IPS-15b (cell line): ENCODE results near the gene HK1.
"Not testable (repeated sequence)": the region's sequence is repeated elsewhere in the genome, so short reads cannot be mapped to it uniquely, and the experiment has no call there.

Source experiments
- H3K27me3 ChIP-seq: one replicate; pipeline ENCODE4 v1.6.1; 2013; ENCODE audit warnings: low read length; ENCODE audit not compliant: control insufficient read depth, insufficient read depth
- H3K36me3 ChIP-seq: one replicate; pipeline ENCODE4 v1.6.1; 2013; ENCODE audit warnings: low read length; ENCODE audit not compliant: control insufficient read depth, insufficient read depth
- H3K4me1 ChIP-seq: one replicate; pipeline ENCODE4 v1.6.1; 2013; ENCODE audit warnings: mild to moderate bottlenecking, low read length; ENCODE audit not compliant: control insufficient read depth, insufficient read depth
- H3K4me3 ChIP-seq: one replicate; pipeline ENCODE4 v1.5.1; 2013; ENCODE audit warnings: low read depth, low read length
- H3K9ac ChIP-seq: one replicate; pipeline ENCODE4 v1.6.1; 2013; ENCODE audit warnings: low read depth, mild to moderate bottlenecking, low read length
- H3K9me3 ChIP-seq: one replicate; pipeline ENCODE4 v1.6.1; 2013; ENCODE audit warnings: mild to moderate bottlenecking, low read length; ENCODE audit not compliant: control insufficient read depth, insufficient read depth

The HK1 gene

DNA sequence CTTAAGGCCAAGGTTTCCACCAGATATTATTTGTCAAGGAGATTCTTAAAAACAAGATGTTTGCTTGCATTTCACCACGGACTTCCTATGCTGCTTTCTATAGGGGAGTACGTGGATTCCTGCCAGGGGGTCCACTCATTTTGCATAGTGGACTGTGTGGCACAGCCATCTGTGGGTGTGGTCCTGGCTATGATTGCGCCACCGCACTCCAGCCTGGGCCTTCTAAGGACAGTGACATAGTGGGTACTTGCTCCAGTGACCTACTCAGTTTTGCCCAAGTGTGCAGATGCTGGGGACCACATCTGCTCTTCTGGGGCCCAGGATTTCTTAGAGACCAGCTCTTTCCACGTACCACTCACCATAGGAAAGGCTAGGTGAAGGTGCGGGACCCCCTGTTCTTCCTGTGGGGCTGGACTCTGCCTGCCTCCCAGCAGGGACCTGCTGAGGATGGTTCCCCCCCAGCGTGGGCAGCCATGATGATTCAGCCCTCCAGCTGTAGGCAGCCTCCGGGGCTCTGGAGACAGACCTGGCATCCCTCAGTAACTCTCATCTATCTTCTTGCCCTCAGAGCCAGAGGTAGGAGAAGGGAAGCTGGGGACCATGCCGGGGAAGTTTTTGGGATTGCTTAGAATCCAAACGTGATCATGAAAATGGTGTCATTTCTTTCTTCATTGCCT lies 42.9 kb downstream of the HK1 start:
- Histone ChIP-seq H3K4me3 (peak overlapping the region; percentile 44), H3K36me3 (no peaks in the 10 kb centered on the region), H3K27me3 (no peaks in the 10 kb centered on the region), H3K9ac (no peak overlapping the region), H3K9me3 (no peaks in the 10 kb centered on the region), H3K4me1 (peaks cover 10% of the 10 kb centered on the region)

DNA sequence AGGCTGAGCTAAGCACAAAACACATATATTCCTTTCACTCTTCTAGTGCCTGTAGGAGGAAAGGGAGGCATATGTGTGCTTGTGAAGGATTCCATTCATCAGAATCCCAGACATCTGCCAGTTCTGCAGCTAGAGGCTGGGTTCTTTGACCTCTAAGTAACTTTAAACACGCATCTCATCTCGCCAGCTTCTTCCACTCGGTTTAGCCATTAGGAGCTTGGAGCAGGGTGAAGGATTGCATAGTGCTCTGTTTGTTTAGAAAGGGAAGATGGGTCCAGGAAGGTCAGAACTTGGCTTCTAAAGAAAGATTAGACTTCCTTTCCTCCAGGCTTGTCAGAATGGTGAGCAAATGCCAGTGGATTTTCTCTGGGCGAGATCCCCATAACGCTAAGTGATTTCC lies 43.6 kb downstream of the HK1 start:
- Histone ChIP-seq H3K9ac (no peak overlapping the region), H3K27me3 (no peaks in the 10 kb centered on the region), H3K4me3 (no peak overlapping the region), H3K36me3 (no peaks in the 10 kb centered on the region), H3K9me3 (no peaks in the 10 kb centered on the region), H3K4me1 (peaks cover 15% of the 10 kb centered on the region)

DNA sequence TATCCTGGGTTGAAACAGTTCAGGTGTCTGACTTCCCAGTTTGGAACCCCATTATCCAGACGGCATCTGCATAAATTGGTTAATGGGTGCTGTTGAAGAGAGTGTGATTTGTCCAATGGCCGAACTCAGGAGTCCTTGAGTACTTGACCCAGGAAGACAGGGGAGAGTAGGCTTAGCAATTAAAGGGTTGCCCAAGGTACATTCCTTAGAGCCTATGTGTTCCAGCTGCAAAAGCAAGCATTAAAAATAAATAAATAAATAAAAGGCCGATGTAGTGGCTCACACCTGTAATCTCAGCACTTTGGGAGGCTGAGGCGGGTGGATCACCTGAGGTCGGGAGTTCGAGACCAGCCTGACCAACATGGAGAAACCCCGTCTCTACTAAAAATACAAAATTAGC lies 44.0 kb downstream of the HK1 start:
- H3K36me3 ChIP-seq, H3K27me3 ChIP-seq, H3K9ac ChIP-seq, H3K4me3 ChIP-seq, H3K9me3 ChIP-seq: not testable (repeated sequence)
- H3K4me1 ChIP-seq: peaks cover 16% of the 10 kb centered on the region

DNA sequence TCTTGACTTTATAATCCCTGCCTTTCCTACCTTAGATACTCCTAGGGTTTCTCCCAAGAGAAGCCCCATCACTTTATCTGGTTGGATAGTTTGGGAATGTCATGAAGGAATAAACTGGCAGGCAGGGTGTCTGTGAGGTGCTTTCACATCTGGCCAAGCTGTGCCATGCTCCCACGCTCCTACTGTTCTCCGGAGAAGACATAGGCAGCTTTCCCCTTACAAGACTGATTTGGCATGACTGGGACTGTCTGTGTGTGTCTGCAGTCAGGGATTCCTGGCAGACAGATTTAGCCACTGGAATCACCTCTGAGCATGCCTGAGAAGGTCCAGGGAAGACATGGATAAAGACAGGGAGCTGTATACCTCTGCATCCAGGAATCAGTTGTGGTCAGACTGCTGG lies 45.3 kb downstream of the HK1 start:
- Histone ChIP-seq H3K27me3 (no peaks in the 10 kb centered on the region), H3K4me3 (no peak overlapping the region), H3K9ac (no peak overlapping the region), H3K9me3 (no peaks in the 10 kb centered on the region), H3K36me3 (no peaks in the 10 kb centered on the region), H3K4me1 (peaks cover 25% of the 10 kb centered on the region)

DNA sequence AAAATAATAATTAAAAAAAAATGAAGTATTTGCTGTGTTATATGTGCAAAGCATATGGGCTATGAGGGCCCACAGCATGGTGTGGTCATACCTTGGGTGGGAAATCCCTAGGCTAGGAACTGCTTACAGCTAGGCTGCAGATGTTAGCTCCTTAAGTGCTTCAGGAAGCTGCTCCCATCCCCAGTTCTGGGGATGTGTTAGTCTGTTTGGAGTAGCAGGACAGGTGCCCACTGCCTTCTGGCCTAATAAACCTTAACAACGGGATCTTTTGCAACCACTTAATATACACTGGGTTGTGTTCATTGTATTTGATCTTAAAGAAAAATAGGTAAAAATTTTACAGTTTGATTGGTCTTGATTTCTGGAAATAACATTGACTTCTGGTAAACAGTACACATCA lies 46.3 kb downstream of the HK1 start:
- H3K27me3 ChIP-seq: no peaks in the 10 kb centered on the region
- no peak overlapping the region for H3K9ac ChIP-seq
- no peak overlapping the region for H3K4me3 ChIP-seq
- H3K9me3 ChIP-seq: no peaks in the 10 kb centered on the region
- H3K4me1 ChIP-seq: peaks cover 32% of the 10 kb centered on the region
- no peaks in the 10 kb centered on the region for H3K36me3 ChIP-seq

DNA sequence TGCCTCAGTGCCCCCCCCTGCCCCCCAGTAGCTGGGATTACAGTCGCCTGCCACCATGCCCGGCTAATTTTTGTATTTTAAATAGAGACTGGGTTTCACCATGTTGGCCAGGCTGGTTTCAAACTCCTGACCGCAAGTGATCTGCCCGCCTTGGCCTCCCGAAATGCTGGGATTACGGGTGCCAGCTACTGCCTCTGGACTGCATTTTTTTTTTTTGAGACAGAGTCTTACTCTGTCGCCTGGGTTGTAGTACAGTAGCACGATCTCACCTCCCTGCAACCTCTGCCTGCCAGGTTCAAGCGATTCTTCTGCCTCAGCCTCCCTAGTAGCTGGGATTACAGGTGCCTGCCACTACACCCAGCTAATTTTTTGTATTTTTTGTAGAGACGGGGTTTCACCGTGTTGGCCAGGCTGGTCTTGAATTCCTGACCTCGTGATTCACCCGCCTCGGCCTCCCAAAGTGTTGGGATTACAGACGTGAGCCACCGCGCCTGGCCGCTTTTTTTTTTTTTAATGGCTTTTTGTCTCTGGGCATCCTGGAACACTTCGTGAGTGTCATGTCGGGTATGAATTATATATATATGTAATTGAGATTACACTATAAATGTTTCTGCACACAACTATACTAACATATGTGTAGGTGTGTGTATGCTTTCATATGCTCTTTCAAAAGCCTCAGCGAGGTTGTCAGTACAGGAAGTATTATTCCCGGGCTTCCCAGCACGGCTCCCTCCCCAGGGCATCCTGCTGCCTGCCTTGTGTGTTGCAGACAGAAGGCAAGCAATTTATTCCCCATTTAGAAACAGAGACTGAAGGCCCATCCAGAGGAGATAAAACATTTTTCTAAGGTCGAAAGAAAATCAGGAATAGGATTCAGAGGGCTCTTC lies 47.6 kb downstream of the HK1 start:
- H3K27me3 ChIP-seq, H3K4me3 ChIP-seq, H3K36me3 ChIP-seq, H3K9me3 ChIP-seq, H3K9ac ChIP-seq: not testable (repeated sequence)
- peaks cover 39% of the 10 kb centered on the region for H3K4me1 ChIP-seq

DNA sequence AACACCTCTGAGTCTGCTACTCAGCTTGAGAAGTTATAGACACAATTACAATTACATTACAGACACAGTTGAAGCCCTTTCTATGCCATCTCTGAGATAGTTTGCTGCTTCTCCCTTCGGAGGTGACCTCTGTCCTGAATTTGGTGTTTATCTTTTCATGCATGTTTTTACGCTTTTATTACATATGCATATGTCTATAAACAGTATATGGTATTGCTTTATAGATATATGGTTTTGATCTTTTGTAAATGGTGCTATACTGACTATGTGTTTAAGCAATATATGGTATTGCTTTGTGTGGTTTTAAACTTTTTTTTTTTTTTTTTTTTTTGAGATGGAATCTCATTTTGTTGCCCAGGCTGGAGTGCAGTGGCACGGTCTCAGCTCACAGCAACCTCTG lies 48.4 kb downstream of the HK1 start:
- Histone ChIP-seq H3K4me1 (peaks cover 40% of the 10 kb centered on the region), H3K4me3 (no peak overlapping the region), H3K9ac (no peak overlapping the region), H3K9me3 (no peaks in the 10 kb centered on the region), H3K27me3 (no peaks in the 10 kb centered on the region), H3K36me3 (no peaks in the 10 kb centered on the region)

DNA sequence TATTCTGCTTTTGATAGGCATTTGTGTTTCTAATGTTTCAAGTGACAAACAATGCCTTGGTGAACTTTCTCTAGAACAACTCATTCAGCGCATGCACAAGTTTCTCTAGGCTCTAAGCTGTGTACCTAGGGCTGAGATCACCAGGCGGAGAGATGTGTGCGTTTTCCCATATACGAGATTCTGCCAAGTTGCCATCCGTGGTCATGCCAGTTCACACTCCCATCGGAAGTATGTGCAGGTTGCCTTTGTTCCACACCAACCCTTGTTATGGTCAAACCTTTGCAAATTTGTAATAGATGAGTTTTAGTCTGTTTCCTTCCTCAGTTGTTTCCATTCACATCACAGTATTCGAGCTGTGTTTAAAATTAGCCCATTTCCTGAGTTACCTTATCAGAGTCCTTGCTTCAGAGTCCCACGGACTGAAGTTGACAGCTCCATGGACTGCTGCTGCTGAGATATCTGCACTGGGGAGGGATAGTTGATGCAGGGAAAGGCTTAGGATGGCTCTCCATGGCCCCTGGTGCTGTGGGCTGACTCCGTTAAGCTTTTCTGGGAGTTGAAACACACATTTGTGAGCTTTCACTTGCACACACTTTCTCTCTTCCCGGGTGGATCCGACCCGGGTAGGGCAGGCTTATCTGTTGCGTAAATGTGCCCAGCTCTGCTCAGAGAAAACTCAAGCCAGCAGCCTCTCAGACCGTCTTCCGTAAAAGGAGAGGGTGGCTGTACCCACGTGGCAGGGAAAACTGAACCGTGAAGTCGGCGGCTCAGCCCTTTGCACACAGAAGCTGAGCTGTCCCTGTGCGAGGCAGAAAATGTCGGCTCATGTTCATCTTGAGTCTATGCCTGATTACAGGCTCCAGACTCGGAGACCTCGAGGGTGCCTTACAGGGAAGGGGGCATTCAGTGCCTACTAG lies 49.4 kb downstream of the HK1 start:
- Histone ChIP-seq H3K4me3 (no peak overlapping the region), H3K27me3 (no peaks in the 10 kb centered on the region), H3K36me3 (no peaks in the 10 kb centered on the region), H3K9me3 (no peaks in the 10 kb centered on the region), H3K9ac (no peak overlapping the region), H3K4me1 (peaks cover 42% of the 10 kb centered on the region)

DNA sequence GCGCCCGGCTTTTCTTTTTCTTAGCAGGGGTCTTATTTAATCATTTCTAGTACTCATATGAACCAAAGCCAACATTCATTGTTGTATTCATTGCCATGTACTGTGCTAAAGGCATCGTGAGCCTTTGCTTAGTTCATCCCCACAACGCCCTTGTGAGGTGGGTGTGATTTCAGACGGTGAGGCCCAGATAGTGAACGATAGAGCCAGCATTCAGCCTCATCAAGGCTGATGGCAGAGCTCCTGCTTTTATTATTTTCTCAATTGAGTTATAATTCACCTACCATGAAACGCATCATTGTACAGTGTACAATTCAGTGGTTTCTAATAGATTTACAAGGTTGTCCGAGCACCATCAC lies 50.1 kb downstream of the HK1 start:
- Histone ChIP-seq H3K36me3 (no peaks in the 10 kb centered on the region), H3K4me3 (no peak overlapping the region), H3K4me1 (peaks cover 47% of the 10 kb centered on the region), H3K9me3 (no peaks in the 10 kb centered on the region), H3K27me3 (no peaks in the 10 kb centered on the region), H3K9ac (no peak overlapping the region)

DNA sequence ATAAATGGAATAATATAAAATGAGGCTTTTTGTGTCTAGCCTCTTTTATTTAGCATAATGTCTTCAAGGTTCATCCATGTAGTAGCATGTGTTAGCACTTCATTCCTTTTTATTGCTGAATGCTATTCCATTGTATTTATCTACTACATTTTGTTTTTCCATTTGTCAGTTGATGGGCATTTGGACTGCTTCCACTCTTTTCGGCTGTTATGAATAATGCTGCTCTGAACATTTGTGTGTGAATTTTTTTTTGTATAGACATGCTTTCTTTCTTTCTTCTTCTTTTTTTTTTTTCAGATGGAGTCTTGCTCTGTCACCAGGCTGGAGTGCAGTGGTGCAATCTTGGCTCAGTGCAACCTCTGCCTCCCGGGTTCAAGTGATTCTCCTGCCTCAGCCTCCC lies 50.6 kb downstream of the HK1 start:
- not testable (repeated sequence) for H3K36me3 ChIP-seq, H3K4me3 ChIP-seq, H3K9ac ChIP-seq, H3K9me3 ChIP-seq, H3K27me3 ChIP-seq
- peaks cover 49% of the 10 kb centered on the region for H3K4me1 ChIP-seq

DNA sequence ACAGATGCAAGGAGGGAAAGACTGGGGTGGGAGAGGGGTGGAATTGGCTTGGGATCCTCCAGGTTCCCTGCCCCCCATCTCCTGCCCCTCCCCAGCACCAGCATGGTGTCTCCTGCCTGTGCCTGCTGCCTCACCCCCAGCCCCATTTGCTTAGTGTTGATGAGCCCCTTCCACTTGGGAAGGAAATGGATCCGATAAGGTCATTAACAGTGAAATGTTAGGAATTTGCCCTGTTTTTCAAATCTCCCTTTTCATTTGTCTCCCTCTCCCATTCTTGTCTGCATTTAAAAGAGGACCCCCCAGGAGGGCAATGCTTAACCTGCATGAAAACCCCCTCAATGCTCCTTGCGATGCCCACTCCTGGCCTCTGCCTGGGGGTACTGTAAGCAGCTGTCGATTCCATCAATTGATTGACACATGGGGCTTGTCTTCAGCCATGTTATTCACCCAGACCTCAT lies 51.5 kb downstream of the HK1 start:
- Histone ChIP-seq H3K9ac (peak overlapping the region; percentile 32), H3K9me3 (no peaks in the 10 kb centered on the region), H3K4me3 (peak overlapping the region; percentile 24), H3K27me3 (no peaks in the 10 kb centered on the region), H3K36me3 (no peaks in the 10 kb centered on the region), H3K4me1 (peaks cover 50% of the 10 kb centered on the region)
